GM18951 (cell line): ENCODE measurements around the gene ASB7.
"Not testable (repeated sequence)": the region's sequence is repeated elsewhere in the genome, so short reads cannot be mapped to it uniquely, and the experiment has no call there.

ENCODE experiments used
- POLR2A ChIP-seq: IDR thresholded peaks from 4 replicates; pipeline ENCODE4 v1.6.1; 2011; ENCODE audit warnings: mild to moderate bottlenecking; ENCODE audit not compliant: insufficient read length, insufficient read depth; ENCODE audit errors: extremely low read depth
- in situ Hi-C: fragments of 300-500 bp; cut with MboI; formaldehyde crosslinking; loops from one replicate; pipeline ENCODE4 v1.12.0; 2022; ENCODE audit warnings: low sequenced_read_pairs, mixed read lengths, inconsistent platforms; ENCODE audit not compliant: unreplicated experiment

The ASB7 gene

GRCh38 chr15:100667405-100668347 lies 65.3 kb downstream of the ASB7 start:
- no peak for TF ChIP-seq POLR2A
- in situ Hi-C loops = no loop called here

GRCh38 chr15:100668348-100668745 lies 66.0 kb downstream of the ASB7 start:
- in situ Hi-C loops = no loop called here
- no peak for TF ChIP-seq POLR2A

- in situ Hi-C loops = no loop called here
- no peak for TF ChIP-seq POLR2A
These were observed 66.9 kb downstream of the ASB7 start for GRCh38 chr15:100669260-100669659.

GRCh38 chr15:100670505-100671021 lies 68.2 kb downstream of the ASB7 start:
- in situ Hi-C loops = no loop called here
- no peak for TF ChIP-seq POLR2A

- TF ChIP-seq POLR2A = no peak
- in situ Hi-C loops = no loop called here
These were observed 68.8 kb downstream of the ASB7 start for GRCh38 chr15:100671124-100671680.

- TF ChIP-seq POLR2A = no peak
- in situ Hi-C loops = no loop called here
These were observed 69.6 kb downstream of the ASB7 start for GRCh38 chr15:100671858-100672543.

GRCh38 chr15:100672959-100673358 lies 70.6 kb downstream of the ASB7 start:
- in situ Hi-C loops = no loop called here
- no peak for TF ChIP-seq POLR2A

GRCh38 chr15:100679151-100679550 lies 76.8 kb downstream of the ASB7 start:
- in situ Hi-C loops = not testable (repeated sequence)

- no peak for TF ChIP-seq POLR2A
- in situ Hi-C loops = no loop called here
These were observed 78.3 kb downstream of the ASB7 start for GRCh38 chr15:100680726-100681125.

- no peak for TF ChIP-seq POLR2A
These were observed 79.0 kb downstream of the ASB7 start for GRCh38 chr15:100681335-100681746.

GRCh38 chr15:100682468-100682867 lies 80.1 kb downstream of the ASB7 start:
- in situ Hi-C loops = no loop called here
- TF ChIP-seq POLR2A = no peak

More at GRCh38 chr15:100681335-100681746, 79.0 kb downstream of the ASB7 start:
- in situ Hi-C loops = no loop called here

GRCh38 chr15:100683434-100683833 lies 81.0 kb downstream of the ASB7 start:
- TF ChIP-seq POLR2A = no peak
- in situ Hi-C loops = no loop called here

GRCh38 chr15:100684591-100684990 lies 82.2 kb downstream of the ASB7 start:
- in situ Hi-C loops = no loop called here
- no peak for TF ChIP-seq POLR2A

- in situ Hi-C loops = no loop called here
- TF ChIP-seq POLR2A = no peak
These were observed 83.8 kb downstream of the ASB7 start for GRCh38 chr15:100686021-100686724.
